Measurements from ENCODE around the gene MTX1. TPM values are rescaled to one million over a fixed set of nuclear protein-coding genes. Genes with fewer than 3 reads are reported as not detected.

MTX1 gene
- polyA plus RNA-seq, 2 of the 4 experiments (the other 2 are of a cell fraction) = 53.4 to 67.1 TPM

DNA sequence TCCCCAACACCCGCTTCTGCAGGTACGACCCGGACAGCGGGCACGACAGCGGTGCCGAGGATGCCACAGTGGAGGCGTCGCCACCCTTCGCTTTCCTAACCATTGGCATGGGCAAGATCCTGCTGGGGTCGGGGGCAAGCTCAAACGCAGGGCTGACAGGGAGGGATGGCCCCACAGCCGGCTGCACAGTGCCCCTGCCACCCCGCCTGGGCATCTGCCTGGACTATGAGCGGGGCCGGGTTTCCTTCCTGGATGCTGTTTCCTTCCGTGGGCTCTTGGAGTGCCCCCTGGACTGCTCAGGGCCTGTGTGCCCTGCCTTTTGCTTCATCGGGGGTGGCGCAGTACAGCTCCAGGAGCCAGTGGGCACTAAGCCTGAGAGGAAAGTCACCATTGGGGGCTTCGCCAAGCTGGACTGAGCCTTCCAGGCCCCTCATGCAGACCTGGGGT is 24.7 kb upstream of the MTX1 start (continued):
- TF ChIP-seq, protein P1, sequence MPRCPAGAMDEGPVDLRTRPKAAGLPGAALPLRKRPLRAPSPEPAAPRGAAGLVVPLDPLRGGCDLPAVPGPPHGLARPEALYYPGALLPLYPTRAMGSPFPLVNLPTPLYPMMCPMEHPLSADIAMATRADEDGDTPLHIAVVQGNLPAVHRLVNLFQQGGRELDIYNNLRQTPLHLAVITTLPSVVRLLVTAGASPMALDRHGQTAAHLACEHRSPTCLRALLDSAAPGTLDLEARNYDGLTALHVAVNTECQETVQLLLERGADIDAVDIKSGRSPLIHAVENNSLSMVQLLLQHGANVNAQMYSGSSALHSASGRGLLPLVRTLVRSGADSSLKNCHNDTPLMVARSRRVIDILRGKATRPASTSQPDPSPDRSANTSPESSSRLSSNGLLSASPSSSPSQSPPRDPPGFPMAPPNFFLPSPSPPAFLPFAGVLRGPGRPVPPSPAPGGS (IDR thresholded peaks at IDR 0.05) = no peak
- TF ChIP-seq, protein P2, sequence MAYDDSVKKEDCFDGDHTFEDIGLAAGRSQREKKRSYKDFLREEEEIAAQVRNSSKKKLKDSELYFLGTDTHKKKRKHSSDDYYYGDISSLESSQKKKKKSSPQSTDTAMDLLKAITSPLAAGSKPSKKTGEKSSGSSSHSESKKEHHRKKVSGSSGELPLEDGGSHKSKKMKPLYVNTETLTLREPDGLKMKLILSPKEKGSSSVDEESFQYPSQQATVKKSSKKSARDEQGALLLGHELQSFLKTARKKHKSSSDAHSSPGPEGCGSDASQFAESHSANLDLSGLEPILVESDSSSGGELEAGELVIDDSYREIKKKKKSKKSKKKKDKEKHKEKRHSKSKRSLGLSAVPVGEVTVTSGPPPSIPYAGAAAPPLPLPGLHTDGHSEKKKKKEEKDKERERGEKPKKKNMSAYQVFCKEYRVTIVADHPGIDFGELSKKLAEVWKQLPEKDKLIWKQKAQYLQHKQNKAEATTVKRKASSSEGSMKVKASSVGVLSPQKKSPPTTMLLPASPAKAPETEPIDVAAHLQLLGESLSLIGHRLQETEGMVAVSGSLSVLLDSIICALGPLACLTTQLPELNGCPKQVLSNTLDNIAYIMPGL (CRISPR knock-in tag; IDR thresholded peaks at IDR 0.05; ENCODE audit: borderline replicate concordance) = no peak
- no peak for TF ChIP-seq EHF (CRISPR knock-in tag; IDR thresholded peaks at IDR 0.05)

DNA sequence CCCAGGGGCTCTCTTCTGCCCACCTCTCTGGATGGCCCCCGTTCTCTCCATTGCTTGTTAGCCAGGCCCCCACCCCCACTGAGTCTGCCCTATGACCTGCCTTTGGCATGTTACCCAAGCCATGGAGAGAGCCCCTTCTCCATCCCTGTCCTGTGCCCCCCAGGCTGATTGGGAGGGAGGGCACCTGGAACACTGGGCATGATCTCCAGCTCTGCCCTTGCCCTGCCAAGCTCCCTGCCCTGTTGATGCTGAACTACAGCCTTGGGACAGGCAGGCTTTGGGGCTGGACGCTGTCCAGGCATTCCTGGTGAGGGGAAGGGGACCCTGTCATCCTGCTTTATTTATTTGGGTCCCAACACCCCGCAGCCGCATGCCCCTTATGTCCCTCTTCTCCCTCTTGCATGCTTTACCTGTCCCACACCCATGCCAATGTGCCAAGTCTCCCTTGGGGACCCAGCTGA is 24.1 kb upstream of the MTX1 start:
- Histone ChIP-seq H3K4me2 (no peak overlapping the region), H3K9me3 (no peaks in the 10 kb centered on the region), H3K4me3 (no peak overlapping the region), H3K4me1 (0 out of 3 replicates have a peak, but pooled peaks cover 4% of the 10 kb centered on the region), H3K27ac (no peak overlapping the region)
- DNase-seq (ENCODE audit: low read depth in 1 of 2, low spot score in 1 of 2) (no peak), ATAC-seq (no peak), FAIRE-seq (no peak)
- POLR2A ChIA-PET = interaction anchor here (2.4 kb wide), 1 partner anchor 9 kb away, joined by 11 read pairs; no protein-coding TSS in a partner anchor
- WGBS (ENCODE audit: missing lambda C conversion rate) = 83% methylated on average over 4 of the region's 4 CpGs
- TF ChIP-seq, protein P3, sequence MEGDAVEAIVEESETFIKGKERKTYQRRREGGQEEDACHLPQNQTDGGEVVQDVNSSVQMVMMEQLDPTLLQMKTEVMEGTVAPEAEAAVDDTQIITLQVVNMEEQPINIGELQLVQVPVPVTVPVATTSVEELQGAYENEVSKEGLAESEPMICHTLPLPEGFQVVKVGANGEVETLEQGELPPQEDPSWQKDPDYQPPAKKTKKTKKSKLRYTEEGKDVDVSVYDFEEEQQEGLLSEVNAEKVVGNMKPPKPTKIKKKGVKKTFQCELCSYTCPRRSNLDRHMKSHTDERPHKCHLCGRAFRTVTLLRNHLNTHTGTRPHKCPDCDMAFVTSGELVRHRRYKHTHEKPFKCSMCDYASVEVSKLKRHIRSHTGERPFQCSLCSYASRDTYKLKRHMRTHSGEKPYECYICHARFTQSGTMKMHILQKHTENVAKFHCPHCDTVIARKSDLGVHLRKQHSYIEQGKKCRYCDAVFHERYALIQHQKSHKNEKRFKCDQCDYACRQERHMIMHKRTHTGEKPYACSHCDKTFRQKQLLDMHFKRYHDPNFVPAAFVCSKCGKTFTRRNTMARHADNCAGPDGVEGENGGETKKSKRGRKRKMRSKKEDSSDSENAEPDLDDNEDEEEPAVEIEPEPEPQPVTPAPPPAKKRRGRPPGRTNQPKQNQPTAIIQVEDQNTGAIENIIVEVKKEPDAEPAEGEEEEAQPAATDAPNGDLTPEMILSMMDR (IDR thresholded peaks at IDR 0.05) = no peak
- TF ChIP-seq TFCP2L1 (CRISPR knock-in tag; IDR thresholded peaks at IDR 0.05) (no peak), HOXA7 (CRISPR knock-in tag; IDR thresholded peaks at IDR 0.05) (no peak), NR3C1 (IDR thresholded peaks at IDR 0.05) (no peak), JUNB (IDR thresholded peaks at IDR 0.05) (no peak)
- TF ChIP-seq, protein P4, sequence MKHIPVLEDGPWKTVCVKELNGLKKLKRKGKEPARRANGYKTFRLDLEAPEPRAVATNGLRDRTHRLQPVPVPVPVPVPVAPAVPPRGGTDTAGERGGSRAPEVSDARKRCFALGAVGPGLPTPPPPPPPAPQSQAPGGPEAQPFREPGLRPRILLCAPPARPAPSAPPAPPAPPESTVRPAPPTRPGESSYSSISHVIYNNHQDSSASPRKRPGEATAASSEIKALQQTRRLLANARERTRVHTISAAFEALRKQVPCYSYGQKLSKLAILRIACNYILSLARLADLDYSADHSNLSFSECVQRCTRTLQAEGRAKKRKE (CRISPR knock-in tag; IDR thresholded peaks at IDR 0.05; ENCODE audit: low read depth) = no peak
- CTCF ChIA-PET = interaction anchor here (0.6 to 5.6 kb wide), 7 partner anchors 9 to 480 kb away, joined by 5 to 51 read pairs (median 7); partner anchors contain the start of genes KRTCAP2 and TRIM46

DNA sequence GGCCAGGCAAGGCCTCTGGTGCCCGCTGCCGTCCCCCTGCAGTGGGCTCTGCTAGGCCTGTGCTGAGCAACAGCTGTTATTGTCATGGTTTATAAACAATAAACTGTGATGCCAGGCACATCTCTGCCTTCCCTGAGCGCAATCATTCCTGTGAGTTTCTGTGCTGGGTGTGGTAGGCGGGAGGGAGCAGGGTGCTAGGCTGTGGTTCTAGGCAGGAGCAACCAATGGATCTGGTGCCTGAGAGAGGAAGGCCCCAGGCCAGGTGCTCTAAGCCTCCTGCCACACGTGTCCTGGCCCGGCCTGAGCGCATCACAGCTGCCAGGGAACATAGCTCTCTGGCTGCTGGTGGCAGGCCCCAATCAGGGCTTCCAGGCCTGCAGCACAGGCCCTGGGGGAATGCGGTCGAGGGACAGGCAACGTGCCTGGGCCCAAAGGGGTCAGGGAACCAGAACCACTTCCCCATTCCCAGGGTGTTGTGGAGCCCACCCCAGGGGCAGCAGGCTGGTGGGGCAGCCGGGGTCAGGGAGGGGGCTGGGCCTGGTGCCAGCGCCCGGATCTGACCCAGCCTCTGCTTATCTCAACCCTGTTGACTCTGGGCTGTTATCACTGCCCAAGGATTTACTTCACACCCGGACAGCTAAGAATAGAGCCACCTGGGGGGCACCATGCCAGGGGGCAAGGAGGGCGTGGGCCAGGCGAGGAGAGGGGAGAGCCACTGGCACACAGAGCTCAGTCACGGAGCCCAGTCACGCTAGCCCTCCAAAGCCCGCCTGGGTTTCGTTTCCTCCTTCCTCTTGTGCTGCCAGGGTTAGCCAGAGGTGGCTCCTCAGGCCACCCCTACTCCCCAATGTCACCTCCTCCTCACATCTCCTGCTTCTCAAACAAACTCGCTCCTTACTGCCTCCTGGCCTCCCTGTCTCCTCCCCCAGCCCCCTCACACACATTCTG is 23.4 kb upstream of the MTX1 start:
- WGBS (ENCODE audit: missing lambda C conversion rate) = 81% methylated on average over 12 of the region's 21 CpGs
- FAIRE-seq = no peak
- Histone ChIP-seq H3K4me1 (0 out of 3 replicates have a peak, but pooled peaks cover 4% of the 10 kb centered on the region), H3K9me3 (no peaks in the 10 kb centered on the region), H3K4me2 (no peak overlapping the region), H3K4me3 (no peak overlapping the region), H3K27ac (peak overlapping the region in 1 of 2 experiments; percentile 31; a peak in 1 of 6 replicates)
- no peak for DNase-seq (ENCODE audit: low read depth in 1 of 2, low spot score in 1 of 2)
- ChIA-PET CTCF (interaction anchor here (1.0 to 5.6 kb wide), 8 partner anchors 8 to 94 kb away, joined by 5 to 51 read pairs (median 8); partner anchors contain the start of genes KRTCAP2 and TRIM46), POLR2A (interaction anchor here (2.4 kb wide), 1 partner anchor 9 kb away, joined by 11 read pairs; no protein-coding TSS in a partner anchor)
- ATAC-seq = peak in 1 of 2 experiments; percentile 35; a peak in 3 of 6 replicates
- no peak for TF ChIP-seq EP300 (IDR thresholded peaks at IDR 0.05)
- no peak for TF ChIP-seq KDM1A (IDR thresholded peaks at IDR 0.05; ENCODE audit: low read depth)
- TF ChIP-seq HOXA7 (CRISPR knock-in tag; IDR thresholded peaks at IDR 0.05) = no peak
- TF ChIP-seq HOXB5 (CRISPR knock-in tag; IDR thresholded peaks at IDR 0.05) = no peak
- TF ChIP-seq POLR2AphosphoS2 (conservative IDR thresholded peaks at IDR 0.05; ENCODE audit: low read length) = no peak
- no peak for TF ChIP-seq CBX8 (IDR thresholded peaks at IDR 0.05)
- TF ChIP-seq SMC3 (IDR thresholded peaks at IDR 0.05) = no peak
- no peak for TF ChIP-seq JUNB (IDR thresholded peaks at IDR 0.05)
- TF ChIP-seq EHMT2 (IDR thresholded peaks at IDR 0.05; ENCODE audit: low read depth) = no peak
- no peak for TF ChIP-seq CHD4 (IDR thresholded peaks at IDR 0.05; ENCODE audit: borderline replicate concordance)
- no peak for TF ChIP-seq MAZ (IDR thresholded peaks at IDR 0.05; ENCODE audit: borderline replicate concordance, low read depth, low read length)
- TF ChIP-seq, protein P1 (IDR thresholded peaks at IDR 0.05) = no peak
- TF ChIP-seq MAFK (IDR thresholded peaks at IDR 0.05; ENCODE audit: partially characterized antibody) = no peak
- TF ChIP-seq FOSB (CRISPR knock-in tag; IDR thresholded peaks at IDR 0.05) = no peak
- no peak for TF ChIP-seq RCOR1 (IDR thresholded peaks at IDR 0.05; ENCODE audit: low read depth, low read length)
- TF ChIP-seq RAD21 (conservative IDR thresholded peaks at IDR 0.05 in 1 of 2, IDR thresholded peaks at IDR 0.05 in 1 of 2) = no peak
- TF ChIP-seq, protein P4 (CRISPR knock-in tag; IDR thresholded peaks at IDR 0.05; ENCODE audit: low read depth) = no peak
- TF ChIP-seq, protein P5, sequence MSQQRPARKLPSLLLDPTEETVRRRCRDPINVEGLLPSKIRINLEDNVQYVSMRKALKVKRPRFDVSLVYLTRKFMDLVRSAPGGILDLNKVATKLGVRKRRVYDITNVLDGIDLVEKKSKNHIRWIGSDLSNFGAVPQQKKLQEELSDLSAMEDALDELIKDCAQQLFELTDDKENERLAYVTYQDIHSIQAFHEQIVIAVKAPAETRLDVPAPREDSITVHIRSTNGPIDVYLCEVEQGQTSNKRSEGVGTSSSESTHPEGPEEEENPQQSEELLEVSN (IDR thresholded peaks at IDR 0.05; ENCODE audit: borderline replicate concordance, low read depth) = no peak
